AG09309 (cell line): ENCODE measurements around the gene OR52W1.
A peak's percentile ranks its signal among the peaks of the same experiment; 100 is the strongest.
"Not testable (repeated sequence)": the region's sequence is repeated elsewhere in the genome, so short reads cannot be mapped to it uniquely, and the experiment has no call there.

Experiments
- DNase-seq: peaks from one replicate; pipeline ENCODE4 v3.0.0-alpha.2; 2010; ENCODE audit warnings: low read depth
- H3K4me3 ChIP-seq: 2 replicates; pipeline ENCODE4 v1.5.1; 2011; ENCODE audit warnings: mild to moderate bottlenecking, low read depth, low read length, moderate library complexity; ENCODE audit not compliant: control insufficient read depth
- TF ChIP-seq, protein P1 (sequence below): IDR thresholded peaks from 2 replicates; pipeline ENCODE4 v1.5.1; 2011; ENCODE audit warnings: mild to moderate bottlenecking, low read depth, low read length, inconsistent platforms; ENCODE audit not compliant: insufficient read depth, control insufficient read depth; ENCODE audit errors: missing control alignments

The OR52W1 gene

DNA sequence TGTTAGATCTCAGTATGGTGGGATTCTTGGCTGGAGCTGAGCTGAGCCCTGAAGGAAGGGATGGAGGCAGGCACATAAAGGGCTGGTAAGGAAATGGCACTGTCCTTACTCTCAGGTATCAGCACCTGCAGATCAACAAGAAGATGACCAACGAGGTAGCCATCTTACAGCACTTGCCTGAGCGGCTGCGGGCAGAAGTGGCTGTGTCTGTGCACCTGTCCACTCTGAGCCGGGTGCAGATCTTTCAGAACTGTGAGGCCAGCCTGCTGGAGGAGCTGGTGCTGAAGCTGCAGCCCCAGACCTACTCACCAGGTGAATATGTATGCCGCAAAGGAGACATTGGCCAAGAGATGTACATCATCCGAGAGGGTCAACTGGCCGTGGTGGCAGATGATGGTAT is 42.3 kb downstream of the OR52W1 start:
- TF ChIP-seq, protein P1, sequence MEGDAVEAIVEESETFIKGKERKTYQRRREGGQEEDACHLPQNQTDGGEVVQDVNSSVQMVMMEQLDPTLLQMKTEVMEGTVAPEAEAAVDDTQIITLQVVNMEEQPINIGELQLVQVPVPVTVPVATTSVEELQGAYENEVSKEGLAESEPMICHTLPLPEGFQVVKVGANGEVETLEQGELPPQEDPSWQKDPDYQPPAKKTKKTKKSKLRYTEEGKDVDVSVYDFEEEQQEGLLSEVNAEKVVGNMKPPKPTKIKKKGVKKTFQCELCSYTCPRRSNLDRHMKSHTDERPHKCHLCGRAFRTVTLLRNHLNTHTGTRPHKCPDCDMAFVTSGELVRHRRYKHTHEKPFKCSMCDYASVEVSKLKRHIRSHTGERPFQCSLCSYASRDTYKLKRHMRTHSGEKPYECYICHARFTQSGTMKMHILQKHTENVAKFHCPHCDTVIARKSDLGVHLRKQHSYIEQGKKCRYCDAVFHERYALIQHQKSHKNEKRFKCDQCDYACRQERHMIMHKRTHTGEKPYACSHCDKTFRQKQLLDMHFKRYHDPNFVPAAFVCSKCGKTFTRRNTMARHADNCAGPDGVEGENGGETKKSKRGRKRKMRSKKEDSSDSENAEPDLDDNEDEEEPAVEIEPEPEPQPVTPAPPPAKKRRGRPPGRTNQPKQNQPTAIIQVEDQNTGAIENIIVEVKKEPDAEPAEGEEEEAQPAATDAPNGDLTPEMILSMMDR, result no peak
- no peak overlapping the region for H3K4me3 ChIP-seq
- no peak for DNase-seq

GRCh38 chr11:6245536-6245935 is 46.5 kb downstream of the OR52W1 start:
- H3K4me3 ChIP-seq, result no peak overlapping the region
- DNase-seq, result no peak
- TF ChIP-seq, protein P1, result no peak

GRCh38 chr11:6248248-6248647 is 49.2 kb downstream of the OR52W1 start:
- TF ChIP-seq, protein P1, result no peak
- DNase-seq, result peak; percentile 16
- no peak overlapping the region for H3K4me3 ChIP-seq

- not testable (repeated sequence) for H3K4me3 ChIP-seq, DNase-seq
Measured at GRCh38 chr11:6248897-6249296, 49.9 kb downstream of the OR52W1 start.
